Activated gamma-delta T cell (primary cell): ENCODE results near the gene RTTN.

Experiments
- DNase-seq: peaks from one replicate; lab custom pipeline; 2025; lab: John Stamatoyannopoulos, UW

Gene RTTN

GRCh38 chr18:70197844-70198243 lies 7.6 kb downstream of the RTTN start:
- no peak for DNase-seq

- no peak for DNase-seq
Observed at GRCh38 chr18:70197026-70197425, 8.5 kb downstream of the RTTN start.

GRCh38 chr18:70195852-70196434 lies 9.5 kb downstream of the RTTN start:
- DNase-seq: no peak

GRCh38 chr18:70195014-70195614 lies 10.4 kb downstream of the RTTN start:
- DNase-seq: no peak

- no peak for DNase-seq
Observed at GRCh38 chr18:70194227-70194890, 11.1 kb downstream of the RTTN start.

GRCh38 chr18:70190529-70190928 lies 15.0 kb downstream of the RTTN start:
- DNase-seq: no peak

GRCh38 chr18:70188113-70188512 lies 17.4 kb downstream of the RTTN start:
- no peak for DNase-seq

GRCh38 chr18:70183441-70183840 lies 22.0 kb downstream of the RTTN start:
- DNase-seq: no peak

- DNase-seq: no peak
Observed at GRCh38 chr18:70182548-70182947, 22.9 kb downstream of the RTTN start.

GRCh38 chr18:70181725-70182124 lies 23.8 kb downstream of the RTTN start:
- DNase-seq: no peak

GRCh38 chr18:70181015-70181414 lies 24.5 kb downstream of the RTTN start:
- DNase-seq: no peak

GRCh38 chr18:70176537-70176936 lies 28.9 kb downstream of the RTTN start:
- DNase-seq: no peak

- no peak for DNase-seq
Observed at GRCh38 chr18:70175216-70175615, 30.3 kb downstream of the RTTN start.

GRCh38 chr18:70172225-70172624 lies 33.3 kb downstream of the RTTN start:
- no peak for DNase-seq

- no peak for DNase-seq
Observed at GRCh38 chr18:70169747-70170146, 35.7 kb downstream of the RTTN start.

- no peak for DNase-seq
Observed at GRCh38 chr18:70166668-70167067, 38.8 kb downstream of the RTTN start.

- no peak for DNase-seq
Observed at GRCh38 chr18:70165936-70166335, 39.6 kb downstream of the RTTN start.

- no peak for DNase-seq
Observed at GRCh38 chr18:70160073-70160678, 45.3 kb downstream of the RTTN start.

- DNase-seq: no peak
Observed at GRCh38 chr18:70158992-70159717, 46.3 kb downstream of the RTTN start.

- no peak for DNase-seq
Observed at GRCh38 chr18:70156886-70157285, 48.6 kb downstream of the RTTN start.

GRCh38 chr18:70154591-70155194 lies 50.8 kb downstream of the RTTN start:
- no peak for DNase-seq

- DNase-seq: no peak
Observed at GRCh38 chr18:70151614-70152013, 53.9 kb downstream of the RTTN start.
